Activated CD8-positive, alpha-beta memory T cell treated with anti-CD3 and anti-CD28 coated beads for 1 hour (primary cell): ENCODE measurements around the gene BHLHA9.
A peak's percentile ranks its signal among the peaks of the same experiment; 100 is the strongest.

Experiments
- DNase-seq, 2 donors: peaks; one replicate each; pipeline ENCODE4 v3.0.0-alpha.2; 2020; ENCODE audit warnings: low read depth in 1 of 2; ENCODE audit errors: extremely low read depth in 1 of 2

BHLHA9 gene

DNA sequence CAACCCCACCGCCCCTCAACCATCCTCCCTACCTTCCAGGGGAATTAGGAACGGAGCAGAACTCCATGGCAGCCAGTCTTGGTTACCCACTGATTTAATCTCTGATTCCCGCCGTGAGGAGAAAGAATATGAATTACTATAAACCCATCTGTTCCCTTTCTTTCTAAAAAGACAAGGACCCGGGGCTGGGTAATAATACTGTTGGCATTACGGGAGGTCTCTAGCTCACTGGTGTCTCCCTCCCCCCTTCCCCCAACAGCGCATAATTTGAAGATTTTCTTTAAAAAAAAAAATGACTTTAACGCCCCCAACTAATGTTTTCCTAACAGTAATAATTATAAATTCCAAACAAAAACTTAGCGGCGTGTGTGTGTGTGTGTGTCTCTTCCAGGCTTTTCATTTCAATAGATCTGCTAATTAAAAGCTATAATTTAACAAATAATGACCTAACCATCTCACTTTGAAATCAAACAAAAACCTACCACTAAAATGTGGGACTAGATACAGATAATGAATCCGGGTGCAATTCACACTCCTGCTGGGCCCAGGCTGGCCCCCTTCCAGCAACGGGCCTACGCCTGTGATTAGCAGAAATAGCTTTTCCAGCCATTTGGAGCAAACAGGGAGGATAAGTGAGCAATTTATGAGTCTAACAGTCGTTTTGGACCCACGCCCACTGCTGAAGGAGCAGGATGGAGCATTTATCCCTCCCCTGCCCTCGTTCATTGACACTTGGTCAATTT is 18.2 kb upstream of the BHLHA9 start:
- DNase-seq = no peak

DNA sequence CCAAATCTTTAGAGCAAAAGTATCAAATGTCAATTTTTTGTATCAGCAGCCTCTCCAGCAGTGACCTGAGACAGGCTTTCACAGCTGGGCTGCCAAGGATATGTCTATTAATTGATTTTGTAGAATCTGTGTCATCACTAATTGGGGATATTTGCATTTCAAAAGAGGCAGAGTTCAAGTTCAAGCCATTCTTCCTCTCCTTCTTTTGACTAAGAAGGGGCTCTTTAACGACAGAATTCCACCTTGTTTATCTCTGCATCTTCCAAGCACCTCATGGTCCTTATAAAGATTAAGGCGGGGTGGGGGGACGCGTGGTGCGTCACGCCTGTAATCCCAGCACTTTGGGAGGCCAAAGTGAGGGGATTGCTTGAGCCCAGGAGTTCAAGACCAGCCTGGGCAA is 15.2 kb upstream of the BHLHA9 start:
- no peak for DNase-seq

DNA sequence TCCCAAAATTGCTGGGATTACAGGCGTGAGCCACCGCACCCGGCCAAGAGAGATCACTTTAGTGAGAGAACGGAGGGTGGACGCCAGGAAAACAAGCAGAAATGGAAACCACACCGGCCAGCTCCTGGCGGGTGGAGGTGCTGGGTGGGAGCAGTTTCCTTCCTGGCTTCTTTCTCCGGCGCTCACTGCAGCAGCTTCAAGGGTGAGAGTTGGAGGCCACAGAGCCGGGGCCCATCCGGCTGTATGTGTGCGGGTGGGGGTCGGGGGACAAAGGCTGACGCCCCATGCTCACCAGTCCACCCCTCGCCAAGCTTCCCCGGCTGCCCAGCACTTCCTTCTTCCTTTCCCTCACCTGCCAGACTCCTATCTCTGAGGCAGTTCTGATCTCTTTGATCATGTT is 13.5 kb upstream of the BHLHA9 start:
- DNase-seq = no peak

DNA sequence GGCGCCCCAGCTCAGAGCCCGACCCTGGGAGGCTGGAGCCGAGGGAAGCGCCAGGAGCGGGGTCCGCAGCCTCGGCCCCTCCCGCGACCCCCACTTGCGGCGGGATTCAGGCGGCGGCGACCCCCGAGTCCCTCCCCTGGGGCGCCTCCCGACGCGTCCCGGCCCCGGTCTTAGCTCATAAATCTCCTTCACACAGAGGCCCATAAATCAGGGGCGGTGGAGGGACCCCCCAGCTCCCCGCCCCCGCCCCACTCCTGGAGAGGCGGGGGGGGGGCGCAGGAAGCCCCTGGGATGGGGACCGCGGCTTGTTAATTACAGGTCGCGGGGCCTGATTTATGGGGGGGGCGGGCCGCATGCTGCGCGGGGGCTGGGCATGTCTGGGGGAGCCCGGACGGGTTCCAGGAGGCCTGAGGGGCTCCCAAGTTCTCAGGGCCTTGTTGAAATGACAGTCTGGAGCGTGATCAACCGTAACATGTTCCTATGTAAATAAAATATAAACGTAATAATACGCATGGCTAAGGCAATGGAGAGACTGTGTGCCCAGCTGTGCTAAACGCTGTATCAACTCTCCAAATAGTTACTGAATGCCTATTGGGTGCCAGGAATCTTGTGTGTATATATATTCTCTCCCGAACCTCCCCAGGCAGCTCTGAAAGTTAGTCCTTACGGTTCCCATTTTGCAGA is 10.0 kb upstream of the BHLHA9 start:
- DNase-seq = no peak

DNA sequence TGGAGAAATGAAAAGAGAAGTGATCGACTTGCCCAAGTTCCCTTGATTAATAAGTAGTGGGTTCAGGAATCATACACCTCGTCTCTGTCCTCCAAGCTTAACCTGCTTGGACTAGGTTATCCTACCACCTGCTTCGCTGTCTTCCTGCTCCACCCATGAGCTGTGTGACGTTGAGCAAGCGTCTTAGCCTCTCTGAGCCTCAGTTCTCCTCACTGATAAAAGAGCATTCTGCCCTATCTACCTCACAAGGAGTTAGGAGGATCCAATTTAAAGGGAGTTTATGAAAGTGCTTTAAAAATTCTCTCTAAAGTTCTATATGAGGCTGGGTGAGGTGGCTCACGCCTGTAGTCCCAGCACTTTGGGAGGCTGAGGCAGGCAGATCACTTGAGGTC is 9.5 kb upstream of the BHLHA9 start:
- DNase-seq = no peak

GRCh38 chr17:1264196-1264595 is 6.0 kb upstream of the BHLHA9 start:
- DNase-seq = no peak

DNA sequence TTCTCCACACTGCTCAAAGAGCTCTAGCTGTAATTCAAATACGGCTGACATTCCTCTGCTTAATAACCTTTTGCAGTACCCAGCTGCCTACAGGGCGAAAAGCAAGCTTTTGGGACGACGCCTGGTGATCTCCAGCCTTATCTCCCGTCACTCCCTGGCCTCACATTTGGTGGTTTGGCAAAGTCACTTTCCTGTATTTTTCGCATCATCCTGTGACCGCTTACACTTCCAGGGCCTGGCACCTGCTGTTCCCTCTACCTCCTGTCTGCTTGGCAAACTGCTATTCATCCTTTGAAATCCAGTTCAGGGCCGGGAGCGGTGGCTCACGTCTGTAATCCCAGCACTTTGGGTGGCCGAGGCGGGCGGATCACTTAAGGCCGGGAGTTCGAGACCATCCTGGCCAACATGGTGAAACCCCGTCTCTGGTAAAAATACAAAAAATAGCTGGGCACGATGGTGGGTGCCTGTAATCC is 2.7 kb upstream of the BHLHA9 start:
- no peak for DNase-seq

GRCh38 chr17:1271030-1271423 is 783 bp downstream of the BHLHA9 start:
- DNase-seq = no peak

DNA sequence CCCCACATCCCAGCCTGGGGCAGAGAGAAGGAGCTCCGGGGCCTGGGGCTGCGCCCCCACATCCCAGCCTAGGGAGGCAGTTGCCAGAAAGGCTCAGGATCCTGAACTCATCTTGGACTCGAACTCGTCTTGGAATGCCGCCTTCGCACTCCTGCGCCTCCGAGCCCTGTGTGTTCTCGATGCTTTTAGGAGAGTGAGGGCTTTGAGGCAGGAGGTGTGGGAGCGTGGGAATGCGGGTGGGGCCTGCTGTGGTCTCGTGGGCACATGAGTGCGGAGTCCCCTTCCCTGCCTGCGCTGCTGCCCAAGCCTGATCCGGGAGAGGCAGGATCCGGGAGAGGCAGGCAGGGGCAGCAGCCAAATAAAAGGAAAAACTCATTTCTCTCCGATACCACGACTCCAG is 1.2 kb downstream of the BHLHA9 start:
- no peak for DNase-seq

- DNase-seq = no peak
Measured at GRCh38 chr17:1272701-1273100, 2.5 kb downstream of the BHLHA9 start.

DNA sequence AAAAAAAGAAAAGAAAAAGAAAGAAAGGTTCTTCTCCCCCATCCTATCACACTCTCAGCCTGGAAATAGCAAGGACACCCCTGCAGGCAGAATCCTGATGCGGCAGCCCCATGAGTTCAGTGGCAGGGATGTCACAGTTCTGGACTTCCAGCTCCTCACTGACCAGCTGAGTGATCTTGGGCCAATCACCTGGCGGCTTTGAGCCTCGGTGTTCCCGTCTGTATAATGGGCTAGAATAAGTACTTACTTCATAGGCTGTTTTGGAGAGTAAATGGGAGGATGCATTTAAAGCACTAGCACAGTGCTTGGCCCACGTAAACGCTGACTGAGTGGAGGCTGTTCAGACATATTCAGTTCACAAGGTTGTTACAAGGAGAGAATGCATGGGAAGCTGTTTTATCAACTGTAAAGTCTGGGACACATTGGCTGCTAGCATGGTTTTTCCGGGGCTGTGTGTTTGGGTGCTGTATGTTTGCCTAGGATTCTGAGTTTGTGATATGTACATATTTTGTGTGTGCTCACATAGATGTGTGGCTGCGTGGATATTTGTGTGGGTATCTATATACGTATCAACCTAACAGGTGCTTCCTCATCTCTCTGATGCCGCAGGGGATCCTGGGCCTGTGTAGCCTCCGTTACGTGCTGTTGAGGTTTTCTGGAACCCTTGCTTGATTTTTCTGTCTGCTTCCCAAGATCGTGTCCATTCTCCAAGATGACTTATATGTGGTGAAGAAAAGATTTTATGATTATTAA is 3.4 kb downstream of the BHLHA9 start:
- no peak for DNase-seq

GRCh38 chr17:1274245-1274608 is 4.0 kb downstream of the BHLHA9 start:
- DNase-seq = no peak

GRCh38 chr17:1275205-1275961 is 5.1 kb downstream of the BHLHA9 start:
- no peak for DNase-seq

- DNase-seq = peak; percentile 38 to 60
Measured at GRCh38 chr17:1275962-1276736, 5.9 kb downstream of the BHLHA9 start.

- DNase-seq = no peak
Measured at GRCh38 chr17:1280652-1281051, 10.4 kb downstream of the BHLHA9 start.

GRCh38 chr17:1286379-1287106 is 16.3 kb downstream of the BHLHA9 start:
- DNase-seq = no peak

GRCh38 chr17:1289695-1290094 is 19.5 kb downstream of the BHLHA9 start:
- no peak for DNase-seq

DNA sequence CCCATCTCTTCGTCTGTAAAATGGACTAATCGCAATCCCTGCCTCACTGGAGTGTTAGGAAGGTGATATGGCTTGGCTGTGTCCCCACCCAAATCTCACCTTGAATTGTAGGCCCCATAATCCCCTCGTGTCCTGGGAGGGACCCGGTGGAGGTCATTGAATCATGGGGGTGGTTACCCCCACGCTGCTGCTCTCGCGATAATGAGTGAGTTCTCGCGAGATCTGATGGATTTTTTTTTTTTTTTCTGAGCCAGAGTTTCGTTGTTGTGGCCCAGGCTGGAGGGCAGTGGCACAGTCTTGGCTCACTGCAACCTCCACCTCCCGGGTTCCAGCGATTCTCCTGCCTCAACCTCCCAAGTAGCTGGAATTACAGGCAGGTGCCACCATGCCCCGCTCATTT is 20.4 kb downstream of the BHLHA9 start:
- DNase-seq = no peak

DNA sequence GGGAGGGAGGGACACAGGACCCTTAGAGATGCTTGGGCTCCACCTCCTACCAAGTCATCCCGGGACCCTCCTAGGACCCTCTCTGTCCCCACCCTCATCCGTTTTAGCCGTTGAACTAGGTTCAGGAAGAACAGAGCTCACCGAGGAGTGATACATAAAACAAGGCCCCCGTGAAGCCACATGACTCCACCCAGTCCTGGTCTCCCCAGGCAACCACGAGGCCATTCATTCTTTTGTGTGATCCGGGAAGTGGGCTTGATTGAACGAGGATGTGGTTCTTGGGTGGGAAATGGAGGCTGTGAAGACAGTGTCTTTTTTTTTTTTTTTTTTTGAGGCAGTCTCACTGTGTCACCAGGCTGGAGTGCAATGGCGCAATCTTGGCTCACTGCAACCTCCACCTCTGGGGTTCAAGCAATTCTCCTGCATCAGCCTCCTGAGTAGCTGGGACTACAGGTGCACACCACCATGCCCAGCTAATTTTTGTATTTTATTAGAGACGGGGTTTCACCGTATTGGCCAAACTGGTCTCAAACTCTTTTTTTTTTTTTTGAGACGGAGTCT is 24.0 kb downstream of the BHLHA9 start:
- DNase-seq = peak; percentile 61 to 71
